HepG2 (cell line): Measurements from ENCODE around the gene CIROP. TPM values are rescaled to one million over a fixed set of nuclear protein-coding genes. Genes with fewer than 3 reads are reported as not detected.

Experiments used
- BCL6 ChIP-seq: IDR thresholded peaks from 2 replicates; pipeline ENCODE4 v1.6.1; 2016; ENCODE audit warnings: missing genetic modification reagents, missing compliant biosample characterization
- CEBPZ ChIP-seq: IDR thresholded peaks from 2 replicates; pipeline ENCODE4 v1.6.1; 2012; ENCODE audit warnings: low read length, improper control_type of control experiment
- HMGA1 ChIP-seq: sonication (generic); formaldehyde crosslinking; conservative IDR thresholded peaks from 2 replicates; pipeline ENCODE4 v1.4.0; 2020; ENCODE audit warnings: missing genetic modification reagents
- MEIS2 ChIP-seq: sonication (generic); formaldehyde crosslinking; IDR thresholded peaks from 2 replicates; pipeline ENCODE4 v1.9.0; 2021; ENCODE audit warnings: mild to moderate bottlenecking, missing genetic modification reagents
- NAIF1 ChIP-seq: sonication (generic); formaldehyde crosslinking; IDR thresholded peaks from 2 replicates; pipeline ENCODE4 v1.5.0; 2020; ENCODE audit warnings: mild to moderate bottlenecking, missing genetic modification reagents, borderline replicate concordance
- RAD21 ChIP-seq: fragments of 450-650 bp; formaldehyde crosslinking; IDR thresholded peaks from 2 replicates; pipeline ENCODE4 v1.5.0; 2020; ENCODE audit warnings: mild to moderate bottlenecking
- RNF219 ChIP-seq: sonication (generic); formaldehyde crosslinking; IDR thresholded peaks from 2 replicates; pipeline ENCODE4 v1.5.0; 2020; ENCODE audit warnings: mild to moderate bottlenecking, missing genetic modification reagents
- ZBTB14 ChIP-seq: sonication (generic); formaldehyde crosslinking; IDR thresholded peaks from 2 replicates; pipeline ENCODE4 v1.4.0; 2020; ENCODE audit warnings: missing genetic modification reagents
- ZBTB7B ChIP-seq: sonication (generic); formaldehyde crosslinking; IDR thresholded peaks from 2 replicates; pipeline ENCODE4 v1.4.0; 2020; ENCODE audit warnings: missing genetic modification reagents
- ZC3H4 ChIP-seq: sonication (generic); formaldehyde crosslinking; IDR thresholded peaks from 2 replicates; pipeline ENCODE4 v1.4.0; 2020; ENCODE audit warnings: missing genetic modification reagents, borderline replicate concordance
- ZMYM3 ChIP-seq: sonication (generic); formaldehyde crosslinking; IDR thresholded peaks from 2 replicates; pipeline ENCODE4 v1.5.1; 2020; ENCODE audit warnings: mild to moderate bottlenecking, missing genetic modification reagents
- ZNF274 ChIP-seq: sonication (generic); formaldehyde crosslinking; IDR thresholded peaks from 2 replicates; pipeline ENCODE4 v1.5.1; 2020; ENCODE audit warnings: mild to moderate bottlenecking, missing genetic modification reagents
- ZNF33A ChIP-seq: sonication (generic); formaldehyde crosslinking; IDR thresholded peaks from 2 replicates; pipeline ENCODE4 v1.5.1; 2020; ENCODE audit warnings: missing genetic modification reagents, mild to moderate bottlenecking, moderate library complexity, borderline replicate concordance
- ZSCAN25 ChIP-seq: sonication (generic); formaldehyde crosslinking; IDR thresholded peaks from 2 replicates; pipeline ENCODE4 v1.8.0; 2022; ENCODE audit warnings: mild to moderate bottlenecking, missing genetic modification reagents
- polyA plus RNA-seq, 8 experiments: library from polyadenylated mRNA; depleted of rRNA in 3 of 8; stranded (reverse) in 7 of 8; unstranded in 1 of 8; fragments of >200 nt; fragmentation: Illumina TruSeq in 4 of 8; extraction: Trizol in 4 of 8; gene quantifications; 2 replicates each; pipeline versions ENCODE4 v1.2.1 to v1.2.3, GENCODE V29; 2011 to 2016; ENCODE audit warnings: low read depth in 4 of 8, missing spikeins in 1 of 8, mixed read lengths in 1 of 8; ENCODE audit not compliant: insufficient read depth in 1 of 8
- total RNA-seq, 5 experiments: library from RNA; depleted of rRNA; stranded (reverse); fragments of >200 nt; fragmentation: Illumina TruSeq; extraction: Trizol; gene quantifications; 2 replicates each; pipeline ENCODE4 v1.2.3, GENCODE V29; 2016; ENCODE audit warnings: low read depth in 1 of 5
- TF ChIP-seq, protein P1 (sequence below): sonication (generic); formaldehyde crosslinking; IDR thresholded peaks from 2 replicates; pipeline ENCODE4 v1.5.1; 2020; ENCODE audit warnings: mild to moderate bottlenecking, moderate library complexity, missing genetic modification reagents
- TF ChIP-seq, protein P2 (sequence below): sonication (generic); formaldehyde crosslinking; IDR thresholded peaks from 2 replicates; pipeline ENCODE4 v1.4.0; 2020; ENCODE audit warnings: missing genetic modification reagents, borderline replicate concordance
- TF ChIP-seq, protein P3 (sequence below): sonication (generic); formaldehyde crosslinking; IDR thresholded peaks from 2 replicates; pipeline ENCODE4 v1.4.0; 2020; ENCODE audit warnings: missing genetic modification reagents

CIROP gene
- total and polyA plus RNA-seq, 2 of the 13 experiments (the other 11 are each of a cell fraction or from before 2014, with no cell fraction given): 0.07 TPM; not detected in 1

GRCh38 chr14:23104591-23105347 is at the start of gene CIROP (continued):
- TF ChIP-seq RNF219 (CRISPR knock-in tag) (no peak), BCL6 (CRISPR knock-in tag) (no peak), MEIS2 (CRISPR knock-in tag) (no peak), ZBTB7B (CRISPR knock-in tag) (0 out of 2 replicates have a peak, but pooled peaks have one; percentile 44), ZC3H4 (no peak), ZNF33A (CRISPR knock-in tag) (no peak), ZMYM3 (CRISPR knock-in tag) (peak; percentile 68; the same call in 1 of the 2 replicates), ZSCAN25 (CRISPR knock-in tag) (no peak; the same call in 1 of the 2 replicates), HMGA1 (no peak), ZBTB14 (CRISPR knock-in tag) (no peak), CEBPZ (no peak), NAIF1 (CRISPR knock-in tag) (no peak), RAD21 (CRISPR knock-in tag) (no peak), ZNF274 (CRISPR knock-in tag) (no peak)
- TF ChIP-seq, protein P1, sequence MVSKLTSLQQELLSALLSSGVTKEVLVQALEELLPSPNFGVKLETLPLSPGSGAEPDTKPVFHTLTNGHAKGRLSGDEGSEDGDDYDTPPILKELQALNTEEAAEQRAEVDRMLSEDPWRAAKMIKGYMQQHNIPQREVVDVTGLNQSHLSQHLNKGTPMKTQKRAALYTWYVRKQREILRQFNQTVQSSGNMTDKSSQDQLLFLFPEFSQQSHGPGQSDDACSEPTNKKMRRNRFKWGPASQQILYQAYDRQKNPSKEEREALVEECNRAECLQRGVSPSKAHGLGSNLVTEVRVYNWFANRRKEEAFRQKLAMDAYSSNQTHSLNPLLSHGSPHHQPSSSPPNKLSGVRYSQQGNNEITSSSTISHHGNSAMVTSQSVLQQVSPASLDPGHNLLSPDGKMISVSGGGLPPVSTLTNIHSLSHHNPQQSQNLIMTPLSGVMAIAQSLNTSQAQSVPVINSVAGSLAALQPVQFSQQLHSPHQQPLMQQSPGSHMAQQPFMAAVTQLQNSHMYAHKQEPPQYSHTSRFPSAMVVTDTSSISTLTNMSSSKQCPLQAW (CRISPR knock-in tag): 0 out of 2 replicates have a peak, but pooled peaks have one; percentile 29
- TF ChIP-seq, protein P2, sequence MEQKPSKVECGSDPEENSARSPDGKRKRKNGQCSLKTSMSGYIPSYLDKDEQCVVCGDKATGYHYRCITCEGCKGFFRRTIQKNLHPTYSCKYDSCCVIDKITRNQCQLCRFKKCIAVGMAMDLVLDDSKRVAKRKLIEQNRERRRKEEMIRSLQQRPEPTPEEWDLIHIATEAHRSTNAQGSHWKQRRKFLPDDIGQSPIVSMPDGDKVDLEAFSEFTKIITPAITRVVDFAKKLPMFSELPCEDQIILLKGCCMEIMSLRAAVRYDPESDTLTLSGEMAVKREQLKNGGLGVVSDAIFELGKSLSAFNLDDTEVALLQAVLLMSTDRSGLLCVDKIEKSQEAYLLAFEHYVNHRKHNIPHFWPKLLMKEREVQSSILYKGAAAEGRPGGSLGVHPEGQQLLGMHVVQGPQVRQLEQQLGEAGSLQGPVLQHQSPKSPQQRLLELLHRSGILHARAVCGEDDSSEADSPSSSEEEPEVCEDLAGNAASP (CRISPR knock-in tag): peak; percentile 91; the same call in 1 of the 2 replicates
- TF ChIP-seq, protein P3, sequence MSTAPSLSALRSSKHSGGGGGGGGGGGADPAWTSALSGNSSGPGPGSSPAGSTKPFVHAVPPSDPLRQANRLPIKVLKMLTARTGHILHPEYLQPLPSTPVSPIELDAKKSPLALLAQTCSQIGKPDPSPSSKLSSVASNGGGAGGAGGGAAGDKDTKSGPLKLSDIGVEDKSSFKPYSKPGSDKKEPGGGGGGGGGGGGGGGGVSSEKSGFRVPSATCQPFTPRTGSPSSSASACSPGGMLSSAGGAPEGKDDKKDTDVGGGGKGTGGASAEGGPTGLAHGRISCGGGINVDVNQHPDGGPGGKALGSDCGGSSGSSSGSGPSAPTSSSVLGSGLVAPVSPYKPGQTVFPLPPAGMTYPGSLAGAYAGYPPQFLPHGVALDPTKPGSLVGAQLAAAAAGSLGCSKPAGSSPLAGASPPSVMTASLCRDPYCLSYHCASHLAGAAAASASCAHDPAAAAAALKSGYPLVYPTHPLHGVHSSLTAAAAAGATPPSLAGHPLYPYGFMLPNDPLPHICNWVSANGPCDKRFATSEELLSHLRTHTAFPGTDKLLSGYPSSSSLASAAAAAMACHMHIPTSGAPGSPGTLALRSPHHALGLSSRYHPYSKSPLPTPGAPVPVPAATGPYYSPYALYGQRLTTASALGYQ (CRISPR knock-in tag): no peak
